ENCODE data around the gene PKNOX2.

- TF ChIP-seq RFX5 (IDR thresholded peaks at IDR 0.05) (no peak), CTCF (IDR thresholded peaks at IDR 0.05) (no peak), CEBPB (IDR thresholded peaks at IDR 0.05) (no peak), POLR2A (IDR thresholded peaks at IDR 0.05; ENCODE audit: low read length) (no peak)
- TF ChIP-seq, protein P1, sequence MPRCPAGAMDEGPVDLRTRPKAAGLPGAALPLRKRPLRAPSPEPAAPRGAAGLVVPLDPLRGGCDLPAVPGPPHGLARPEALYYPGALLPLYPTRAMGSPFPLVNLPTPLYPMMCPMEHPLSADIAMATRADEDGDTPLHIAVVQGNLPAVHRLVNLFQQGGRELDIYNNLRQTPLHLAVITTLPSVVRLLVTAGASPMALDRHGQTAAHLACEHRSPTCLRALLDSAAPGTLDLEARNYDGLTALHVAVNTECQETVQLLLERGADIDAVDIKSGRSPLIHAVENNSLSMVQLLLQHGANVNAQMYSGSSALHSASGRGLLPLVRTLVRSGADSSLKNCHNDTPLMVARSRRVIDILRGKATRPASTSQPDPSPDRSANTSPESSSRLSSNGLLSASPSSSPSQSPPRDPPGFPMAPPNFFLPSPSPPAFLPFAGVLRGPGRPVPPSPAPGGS (IDR thresholded peaks at IDR 0.05): no peak
Observed at GRCh38 chr11:125445731-125446130, 281.2 kb downstream of the PKNOX2 start.

All from A549 (cell line).